B cell (primary cell): ENCODE measurements around the gene PFKFB3. TPM values are rescaled to one million over a fixed set of nuclear protein-coding genes. Genes with fewer than 3 reads are reported as not detected.

Experiments
- ATAC-seq: fragments of 200-7000 bp; cut with Tn5 transposase; one replicate; pipeline ENCODE4 v1.10.0; 2021; ENCODE audit warnings: low read depth, mild to moderate bottlenecking, moderate number of reproducible peaks, moderate library complexity
- CTCF ChIA-PET: fragments of 350-600 bp; sonication (Branson Sonifier 250); formaldehyde crosslinking; loops from one replicate; lab custom pipeline; 2021; ENCODE audit warnings: antibody characterized with exemption, inconsistent platforms; lab: Charles Lee
- POLR2A ChIA-PET: fragments of 350-600 bp; sonication (Branson Sonifier 250); formaldehyde crosslinking; loops from one replicate; lab custom pipeline; 2021; ENCODE audit warnings: antibody characterized with exemption; lab: Charles Lee
- DNase-seq: peaks from one replicate; pipeline ENCODE4 v3.0.0; 2013
- H2AFZ ChIP-seq: 2 replicates; pipeline ENCODE4 v1.6.1; 2012; ENCODE audit warnings: mild to moderate bottlenecking, low read depth, low read length; ENCODE audit not compliant: insufficient read depth, poor library complexity, severe bottlenecking
- H3K27ac ChIP-seq, 2 donors: 1 replicate in 1 of 2; 2 replicates in 1 of 2; pipeline ENCODE4 v1.5.1; 2012 to 2013; ENCODE audit warnings: low read length in 2 of 2, mild to moderate bottlenecking in 2 of 2, moderate library complexity in 1 of 2
- H3K27me3 ChIP-seq, 4 experiments: fragments of 200-600 bp in 1 of 4; sonication (generic) in 1 of 4; replicated peaks in 1 of 4; 1 replicate in 2 of 4; 2 replicates in 2 of 4; pipeline versions ENCODE4 v1.6.1 to v1.7.0; 2013 to 2016; ENCODE audit warnings: low read length in 3 of 4, mild to moderate bottlenecking in 2 of 4, mixed read lengths in 1 of 4, moderate library complexity in 1 of 4; ENCODE audit not compliant: insufficient read depth in 4 of 4, control insufficient read depth in 3 of 4; ENCODE audit errors: control extremely low read depth in 1 of 4
- H3K36me3 ChIP-seq, 2 experiments: replicated peaks in 1 of 2; 1 replicate in 1 of 2; 2 replicates in 1 of 2; pipeline versions ENCODE4 v1.6.1 to v1.7.1; 2013; ENCODE audit warnings: low read length in 1 of 2; ENCODE audit not compliant: insufficient read depth in 2 of 2, control insufficient read depth in 1 of 2; ENCODE audit errors: control extremely low read depth in 1 of 2, extremely low read depth in 1 of 2
- H3K4me1 ChIP-seq, 2 donors: fragments of 200-600 bp in 1 of 2; sonication (generic) in 1 of 2; 1 replicate in 1 of 2; 2 replicates in 1 of 2; pipeline versions ENCODE4 v1.5.1 to v1.6.1; 2013 to 2017; ENCODE audit warnings: low read length in 2 of 2; ENCODE audit not compliant: control insufficient read depth in 2 of 2, insufficient read depth in 2 of 2
- H3K4me2 ChIP-seq: replicated peaks from 2 replicates; pipeline ENCODE3; 2012; ENCODE audit warnings: mild to moderate bottlenecking, low read depth, low read length; ENCODE audit not compliant: poor library complexity, severe bottlenecking
- H3K4me3 ChIP-seq, 5 experiments: fragments of 200-600 bp in 1 of 5; sonication (generic) in 1 of 5; 1 replicate in 3 of 5; 2 replicates in 2 of 5; pipeline versions ENCODE4 v1.5.1 to v1.7.0; 2011 to 2016; ENCODE audit warnings: low read length in 4 of 5, mild to moderate bottlenecking in 4 of 5, low read depth in 2 of 5, control low read depth in 1 of 5, moderate library complexity in 1 of 5; ENCODE audit not compliant: insufficient read depth in 1 of 5; ENCODE audit errors: control extremely low read depth in 1 of 5, extremely low read depth in 1 of 5
- H3K79me2 ChIP-seq: fragments of 200-600 bp; sonication (generic); one replicate; pipeline ENCODE4 v1.6.0; 2016; ENCODE audit warnings: low read length; ENCODE audit not compliant: control insufficient read depth, insufficient read depth
- H3K9ac ChIP-seq: fragments of 200-600 bp; sonication (generic); 2 replicates; pipeline ENCODE4 v1.6.1; 2017; ENCODE audit warnings: mild to moderate bottlenecking, low read length, moderate library complexity
- H3K9me3 ChIP-seq, 3 donors: one replicate each; pipeline versions ENCODE4 v1.6.1 to v1.7.1; 2013; ENCODE audit warnings: low read length in 2 of 3; ENCODE audit not compliant: control insufficient read depth in 2 of 3, insufficient read depth in 1 of 3; ENCODE audit errors: control extremely low read depth in 1 of 3
- H4K20me1 ChIP-seq: 2 replicates; pipeline ENCODE4 v1.6.0; 2012; ENCODE audit warnings: mild to moderate bottlenecking, low read length; ENCODE audit not compliant: insufficient read depth, control insufficient read depth, poor library complexity, severe bottlenecking
- H3K27ac Mint-ChIP-seq: one replicate; pipeline ENCODE4 v1.8.0; 2021; ENCODE audit warnings: mixed read lengths
- H3K27me3 Mint-ChIP-seq: one replicate; pipeline ENCODE4 v1.8.0; 2021; ENCODE audit warnings: mixed read lengths
- H3K4me1 Mint-ChIP-seq: one replicate; pipeline ENCODE4 v1.8.0; 2021; ENCODE audit warnings: mixed read lengths
- H3K4me3 Mint-ChIP-seq: one replicate; pipeline ENCODE4 v1.8.0; 2021; ENCODE audit warnings: mixed read lengths
- H3K9me3 Mint-ChIP-seq: one replicate; pipeline ENCODE4 v1.8.0; 2022; ENCODE audit warnings: mixed read lengths; ENCODE audit not compliant: insufficient read depth
- CTCF ChIP-seq: fragments of 200-600 bp; IDR thresholded peaks from one replicate; pipeline ENCODE4 v1.8.0; 2022; ENCODE audit warnings: antibody characterized with exemption, mild to moderate bottlenecking
- EZH2 ChIP-seq: IDR thresholded peaks from 2 replicates; pipeline ENCODE4 v1.6.1; 2012; ENCODE audit warnings: borderline replicate concordance, low read depth, mild to moderate bottlenecking, moderate library complexity, low read length; ENCODE audit not compliant: insufficient read depth, poor library complexity, severe bottlenecking
- WGBS: methylation state at CpG from one replicate; pipeline ENCODE4 v1.1.5; 2013; ENCODE audit warnings: missing lambda C conversion rate; ENCODE audit not compliant: insufficient coverage; 5-methylcytosine and 5-hydroxymethylcytosine counted together
- intact Hi-C: fragments of 100-400 bp; cut with micrococcal nuclease; formaldehyde crosslinking; loops from one replicate; pipeline ENCODE4 v1.10.0; 2022
- polyA plus RNA-seq: library from polyadenylated mRNA; depleted of rRNA; stranded (reverse); fragments of >200 nt; gene quantifications from 2 replicates; pipeline ENCODE4 v1.2.3, GENCODE V29; 2012
- total RNA-seq, 2 donors: library from RNA; stranded (reverse); fragments of 120-200 nt in 1 of 2; gene quantifications; 1 replicate in 1 of 2; 2 replicates in 1 of 2; pipeline versions ENCODE4 v1.2.3 to v1.2.4, GENCODE V29; 2013 to 2022

The PFKFB3 gene
- total and polyA plus RNA-seq, 2 donors (not counting 1 experiment from before 2014, with no cell fraction given) = 13.2 to 239 TPM

- ChIA-PET POLR2A (interaction anchor here (0.6 kb wide), 1 partner anchor 10 kb away, joined by 3 read pairs; no protein-coding TSS in a partner anchor), CTCF (interaction anchor here (1.1 to 8.8 kb wide), 2 partner anchors 68 to 246 kb away, joined by 5 to 77 read pairs; no protein-coding TSS in a partner anchor)
- no peak overlapping the region for H3K4me3 Mint-ChIP-seq
- Histone ChIP-seq H3K4me1 (peaks cover 15 to 20% of the 10 kb centered on the region in 2 donors), H3K79me2 (peaks cover 81% of the 10 kb centered on the region), H3K27ac (no peak overlapping the region), H3K9ac (no peak overlapping the region), H4K20me1 (peaks cover 18% of the 10 kb centered on the region), H3K9me3 (no peaks in the 10 kb centered on the region), H3K4me3 (no peak overlapping the region), H3K4me2 (no peak overlapping the region), H2AFZ (no peak overlapping the region), H3K36me3 (no peaks in the 10 kb centered on the region), H3K27me3 (no peaks in the 10 kb centered on the region)
- no peak overlapping the region for H3K27ac Mint-ChIP-seq
- TF ChIP-seq EZH2 (no peak), CTCF (no peak)
- ATAC-seq (no peak), DNase-seq (no peak)
- H3K27me3 Mint-ChIP-seq = no peaks in the 10 kb centered on the region
- no peaks in the 10 kb centered on the region for H3K9me3 Mint-ChIP-seq
- WGBS = 97% methylated on average over 12 of the region's 14 CpGs
- H3K4me1 Mint-ChIP-seq = peaks cover 26% of the 10 kb centered on the region
- intact Hi-C loops = loop anchor here (5.0 kb wide), 1 partner anchor 102 kb away; no protein-coding TSS in a partner anchor
These were observed 48.2 kb upstream of the PFKFB3 start for GRCh38 chr10:6154566-6154965.

DNA sequence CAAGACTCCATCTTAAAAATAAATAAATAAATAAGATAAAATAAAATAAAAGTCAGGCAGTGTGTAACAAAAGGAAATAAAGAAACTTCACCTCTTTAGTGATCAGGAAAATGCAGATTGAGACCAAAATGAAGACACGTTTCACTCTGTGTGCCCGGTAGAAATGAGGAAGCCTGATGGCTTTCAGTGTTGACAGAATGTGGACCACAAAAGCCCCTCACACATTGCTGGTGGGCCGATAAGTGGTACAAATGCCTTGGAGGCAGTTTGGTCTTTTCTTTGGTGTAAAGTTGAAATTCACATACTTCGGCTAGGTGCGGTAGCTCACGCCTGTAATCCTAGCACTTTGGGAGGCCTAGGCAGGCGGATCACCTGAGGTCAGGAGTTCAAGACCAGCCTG is 44.5 kb upstream of the PFKFB3 start:
- H3K27ac ChIP-seq = no peak overlapping the region
- no peak overlapping the region for H3K9ac ChIP-seq
- no peaks in the 10 kb centered on the region for H3K9me3 ChIP-seq
- peaks cover 67% of the 10 kb centered on the region for H3K79me2 ChIP-seq
- H3K27me3 Mint-ChIP-seq = no peaks in the 10 kb centered on the region
- H3K27me3 ChIP-seq = no peaks in the 10 kb centered on the region
- no peak overlapping the region for H2AFZ ChIP-seq
- no peak overlapping the region for H3K4me3 ChIP-seq
- H3K36me3 ChIP-seq = no peaks in the 10 kb centered on the region
- POLR2A ChIA-PET = no interaction called here
- peaks cover 10% of the 10 kb centered on the region for H4K20me1 ChIP-seq
- WGBS = 83% methylated on average over 4 of the region's 7 CpGs
- CTCF ChIA-PET = interaction anchor here (0.6 kb wide), 1 partner anchor 263 kb away, joined by 3 read pairs; no protein-coding TSS in a partner anchor
- ATAC-seq (no peak), DNase-seq (no peak)
- H3K4me1 Mint-ChIP-seq = peaks cover 6% of the 10 kb centered on the region
- intact Hi-C loops = no loop called here
- no peaks in the 10 kb centered on the region for H3K9me3 Mint-ChIP-seq
- TF ChIP-seq EZH2 = no peak
- no peak for TF ChIP-seq CTCF
- H3K4me3 Mint-ChIP-seq = no peak overlapping the region
- no peak overlapping the region for H3K27ac Mint-ChIP-seq
- no peak overlapping the region for H3K4me2 ChIP-seq
- peaks cover 7 to 9% of the 10 kb centered on the region in 2 donors for H3K4me1 ChIP-seq
